GM12891 (cell line): ENCODE results near the gene CELSR1.

Experiments used
- PAX5 ChIP-seq: IDR thresholded peaks from 2 replicates; pipeline ENCODE4 v1.6.1; 2011; ENCODE audit warnings: low read length, moderate library complexity, mild to moderate bottlenecking; ENCODE audit not compliant: insufficient read depth, severe bottlenecking
- POLR2A ChIP-seq: IDR thresholded peaks from 2 replicates; pipeline ENCODE4 v1.6.1; 2011; ENCODE audit warnings: low read depth, low read length, control low read depth
- POLR2AphosphoS5 ChIP-seq: IDR thresholded peaks from 2 replicates; pipeline ENCODE4 v1.6.1; 2011; ENCODE audit warnings: low read depth, low read length, control low read depth
- POU2F2 ChIP-seq: IDR thresholded peaks from 2 replicates; pipeline ENCODE4 v1.6.1; 2011; ENCODE audit warnings: low read depth, mild to moderate bottlenecking, control low read depth, low read length, moderate library complexity
- SPI1 ChIP-seq: IDR thresholded peaks from 2 replicates; pipeline ENCODE4 v1.6.1; 2011; ENCODE audit warnings: low read depth, low read length, control low read depth
- TAF1 ChIP-seq: IDR thresholded peaks from 2 replicates; pipeline ENCODE4 v1.6.1; 2011; ENCODE audit warnings: low read depth, low read length, control low read depth

GRCh38 chr22:46537225-46537945, at the start of gene CELSR1:
- TF ChIP-seq POLR2AphosphoS5 (no peak), POLR2A (no peak), SPI1 (no peak), TAF1 (no peak), PAX5 (no peak), POU2F2 (no peak)
